IMR-90 (cell line): Measurements from ENCODE around the gene ADAMTS18.

ENCODE experiments used
- BHLHE40 ChIP-seq: fragments of 150-350 bp; IDR thresholded peaks from 2 replicates; pipeline ENCODE4 v1.6.1; 2016; ENCODE audit warnings: mild to moderate bottlenecking, low read depth, low read length
- CEBPB ChIP-seq: IDR thresholded peaks from 2 replicates; pipeline ENCODE4 v1.6.1; 2012; ENCODE audit warnings: low read depth, low read length, improper control_type of control experiment
- CHD1 ChIP-seq: IDR thresholded peaks from 2 replicates; pipeline ENCODE4 v1.6.1; 2012; ENCODE audit warnings: low read depth, low read length, improper control_type of control experiment
- ELK1 ChIP-seq: fragments of 150-350 bp; IDR thresholded peaks from 2 replicates; pipeline ENCODE4 v1.6.1; 2016; ENCODE audit warnings: low read depth, mild to moderate bottlenecking, low read length, moderate library complexity, borderline replicate concordance
- FOS ChIP-seq: fragments of 150-350 bp; IDR thresholded peaks from 2 replicates; pipeline ENCODE4 v1.6.1; 2016; ENCODE audit warnings: low read depth, low read length
- MAFK ChIP-seq: IDR thresholded peaks from 2 replicates; pipeline ENCODE4 v1.6.1; 2012; ENCODE audit warnings: low read depth, low read length, improper control_type of control experiment
- MAZ ChIP-seq: IDR thresholded peaks from 2 replicates; pipeline ENCODE4 v1.6.1; 2012; ENCODE audit warnings: low read depth, mild to moderate bottlenecking, low read length, improper control_type of control experiment, moderate library complexity, borderline replicate concordance
- POLR2A ChIP-seq: IDR thresholded peaks from 2 replicates; pipeline ENCODE4 v1.6.1; 2012; ENCODE audit warnings: mild to moderate bottlenecking, low read depth, low read length
- RAD21 ChIP-seq: IDR thresholded peaks from 2 replicates; pipeline ENCODE4 v1.6.1; 2012; ENCODE audit warnings: low read length, improper control_type of control experiment
- RCOR1 ChIP-seq: IDR thresholded peaks from 2 replicates; pipeline ENCODE4 v1.6.1; 2012; ENCODE audit warnings: mild to moderate bottlenecking, low read length, improper control_type of control experiment; ENCODE audit not compliant: insufficient replicate concordance
- RFX5 ChIP-seq: IDR thresholded peaks from 2 replicates; pipeline ENCODE4 v1.8.0; 2012; ENCODE audit warnings: low read depth, mild to moderate bottlenecking, low read length, moderate library complexity
- SMC3 ChIP-seq: fragments of 150-350 bp; IDR thresholded peaks from 2 replicates; pipeline ENCODE4 v1.6.1; 2016; ENCODE audit warnings: low read depth, mild to moderate bottlenecking, antibody characterized with exemption, low read length, moderate library complexity
- USF2 ChIP-seq: fragments of 150-350 bp; IDR thresholded peaks from 2 replicates; pipeline ENCODE4 v1.6.1; 2017; ENCODE audit warnings: mild to moderate bottlenecking, antibody characterized with exemption, low read length, low read depth
- TF ChIP-seq, protein P1 (sequence below): conservative IDR thresholded peaks from 2 replicates; pipeline ENCODE4 v1.5.1; 2012; ENCODE audit warnings: mild to moderate bottlenecking, low read depth, low read length, improper control_type of control experiment

GRCh38 chr16:77322757-77323156 lies 112.1 kb downstream of the ADAMTS18 start:
- TF ChIP-seq, protein P1, sequence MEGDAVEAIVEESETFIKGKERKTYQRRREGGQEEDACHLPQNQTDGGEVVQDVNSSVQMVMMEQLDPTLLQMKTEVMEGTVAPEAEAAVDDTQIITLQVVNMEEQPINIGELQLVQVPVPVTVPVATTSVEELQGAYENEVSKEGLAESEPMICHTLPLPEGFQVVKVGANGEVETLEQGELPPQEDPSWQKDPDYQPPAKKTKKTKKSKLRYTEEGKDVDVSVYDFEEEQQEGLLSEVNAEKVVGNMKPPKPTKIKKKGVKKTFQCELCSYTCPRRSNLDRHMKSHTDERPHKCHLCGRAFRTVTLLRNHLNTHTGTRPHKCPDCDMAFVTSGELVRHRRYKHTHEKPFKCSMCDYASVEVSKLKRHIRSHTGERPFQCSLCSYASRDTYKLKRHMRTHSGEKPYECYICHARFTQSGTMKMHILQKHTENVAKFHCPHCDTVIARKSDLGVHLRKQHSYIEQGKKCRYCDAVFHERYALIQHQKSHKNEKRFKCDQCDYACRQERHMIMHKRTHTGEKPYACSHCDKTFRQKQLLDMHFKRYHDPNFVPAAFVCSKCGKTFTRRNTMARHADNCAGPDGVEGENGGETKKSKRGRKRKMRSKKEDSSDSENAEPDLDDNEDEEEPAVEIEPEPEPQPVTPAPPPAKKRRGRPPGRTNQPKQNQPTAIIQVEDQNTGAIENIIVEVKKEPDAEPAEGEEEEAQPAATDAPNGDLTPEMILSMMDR, result no peak
- TF ChIP-seq ELK1 (no peak), SMC3 (no peak), MAZ (no peak), FOS (no peak), MAFK (no peak), POLR2A (no peak), CHD1 (no peak), RAD21 (no peak), USF2 (no peak), RFX5 (no peak), RCOR1 (no peak), CEBPB (no peak), BHLHE40 (no peak)
